K562 (cell line): ENCODE data around the gene CERS1. TPM values are rescaled to one million over a fixed set of nuclear protein-coding genes. Genes with fewer than 3 reads are reported as not detected.

Source experiments
- ATAC-seq: fragments of 200-7000 bp; cut with Tn5 transposase; 3 replicates; pipeline ENCODE4 v1.9.1; 2020; ENCODE audit warnings: moderate library complexity
- BruUV-seq: library from RNA; stranded (reverse); fragments of 400-500 nt; replicated peaks from 2 replicates; lab custom pipeline; 2021; lab: Mats Ljungman, UMichigan
- CTCF ChIA-PET: fragments of 300-600 bp; formaldehyde crosslinking; extraction: SDS; loops from one replicate; lab custom pipeline; 2021; ENCODE audit warnings: low intra/inter-chr PET ratio; lab: Yijun Ruan, JAX
- POLR2A ChIA-PET: fragments of 300-600, 350-650 bp; sonication (Branson Sonifier 250); formaldehyde crosslinking; extraction: SDS; loops from one replicate; lab custom pipeline; 2021; ENCODE audit warnings: antibody characterized with exemption, inconsistent platforms; lab: Yijun Ruan, JAX
- DNase-seq, 4 experiments: peaks; one replicate each; pipeline versions ENCODE4 v3.0.0 to v3.0.0-alpha.2; 2011 to 2018; ENCODE audit warnings: low spot score in 3 of 4, mixed read lengths in 3 of 4; ENCODE audit errors: extremely low read depth in 1 of 4
- FAIRE-seq: peaks from 2 replicates; lab custom pipeline; 2011; peaks lifted over from hg19 to GRCh38; lab: Jason Lieb, UNC
- H2AFZ ChIP-seq: 2 replicates; pipeline ENCODE4 v1.6.0; 2011; ENCODE audit warnings: low read depth, low read length, control low read depth, inconsistent platforms
- H3K27ac ChIP-seq: fragments of 200-600 bp; 3 replicates; pipeline ENCODE4 v1.8.0; 2011; ENCODE audit warnings: low read depth, mild to moderate bottlenecking, control low read depth, inconsistent platforms, low read length, moderate library complexity, mixed read lengths; ENCODE audit errors: extremely low read depth
- H3K27me3 ChIP-seq, 2 experiments: fragments of 300-600 bp in 1 of 2; 2 replicates in 1 of 2; 3 replicates in 1 of 2; pipeline versions ENCODE4 v1.6.0 to v1.8.0; 2011; ENCODE audit warnings: inconsistent platforms in 2 of 2, low read length in 2 of 2, mild to moderate bottlenecking in 1 of 2, mixed read lengths in 1 of 2, moderate library complexity in 1 of 2; ENCODE audit not compliant: control insufficient read depth in 2 of 2, insufficient read depth in 2 of 2
- H3K36me3 ChIP-seq: fragments of 300-600 bp; 3 replicates; pipeline ENCODE4 v1.8.0; 2011; ENCODE audit warnings: mild to moderate bottlenecking, low read length, inconsistent platforms; ENCODE audit not compliant: control insufficient read depth, insufficient read depth
- H3K4me1 ChIP-seq, 2 experiments: fragments of 200-600 bp in 1 of 2; replicated peaks in 1 of 2; 2 replicates in 1 of 2; 3 replicates in 1 of 2; pipeline versions ENCODE4 v1.5.1 to v1.8.0; 2011; ENCODE audit warnings: inconsistent platforms in 2 of 2, low read length in 2 of 2, mild to moderate bottlenecking in 1 of 2, mixed read lengths in 1 of 2, moderate library complexity in 1 of 2; ENCODE audit not compliant: control insufficient read depth in 2 of 2, insufficient read depth in 2 of 2
- H3K4me2 ChIP-seq: 2 replicates; pipeline ENCODE4 v1.6.1; 2011; ENCODE audit warnings: low read length, control low read depth, inconsistent platforms, mixed read lengths; ENCODE audit not compliant: insufficient read depth
- H3K4me3 ChIP-seq: fragments of 200-600 bp; sonication (generic), shearing (Covaris generic); 2 replicates; pipeline ENCODE4 v1.5.1; 2016; ENCODE audit warnings: control low read depth, inconsistent platforms
- H3K79me2 ChIP-seq: fragments of 200-600 bp; 3 replicates; pipeline ENCODE4 v1.8.0; 2011; ENCODE audit warnings: low read length, inconsistent platforms; ENCODE audit not compliant: control insufficient read depth, insufficient read depth
- H3K9ac ChIP-seq, 2 experiments: 2 replicates each; pipeline versions ENCODE4 v1.6.0 to v1.6.1; 2011; ENCODE audit warnings: low read depth in 2 of 2, low read length in 2 of 2, control low read depth in 1 of 2, inconsistent platforms in 1 of 2, mild to moderate bottlenecking in 1 of 2, mixed read lengths in 1 of 2; ENCODE audit not compliant: insufficient read depth in 1 of 2
- H3K9me1 ChIP-seq: one replicate; pipeline ENCODE4 v1.6.0; 2011; ENCODE audit warnings: inconsistent platforms, mild to moderate bottlenecking, low read length, moderate library complexity; ENCODE audit not compliant: control insufficient read depth, insufficient read depth
- H3K9me3 ChIP-seq: replicated peaks from 2 replicates; pipeline ENCODE4 v1.5.1; 2011; ENCODE audit warnings: low read depth, low read length, inconsistent platforms; ENCODE audit not compliant: control insufficient read depth, insufficient read depth
- H4K20me1 ChIP-seq: replicated peaks from 2 replicates; pipeline ENCODE4 v1.6.1; 2011; ENCODE audit warnings: low read length, inconsistent platforms, mixed read lengths; ENCODE audit not compliant: control insufficient read depth, insufficient read depth
- ASH1L ChIP-seq: fragments of 450-650 bp; IDR thresholded peaks from 2 replicates; pipeline ENCODE4 v1.6.1; 2018; ENCODE audit warnings: borderline replicate concordance, mild to moderate bottlenecking, low read depth; ENCODE audit not compliant: partially characterized antibody
- HEY1 ChIP-seq: fragments of 250-450 bp; sonication (Bioruptor Pico); IDR thresholded peaks from 2 replicates; pipeline ENCODE4 v1.5.0; 2020; ENCODE audit warnings: mild to moderate bottlenecking, moderate library complexity, borderline replicate concordance
- JUND ChIP-seq, 2 experiments: IDR thresholded peaks; 2 replicates in 1 of 2; 3 replicates in 1 of 2; pipeline ENCODE4 v1.6.1; 2011; ENCODE audit warnings: borderline replicate concordance in 2 of 2, low read depth in 2 of 2, low read length in 2 of 2, improper control_type of control experiment in 1 of 2, missing biosample characterization in 1 of 2, missing genetic modification characterization in 1 of 2, missing genetic modification reagents in 1 of 2
- ZNF121 ChIP-seq: sonication (generic); formaldehyde crosslinking; conservative IDR thresholded peaks from 2 replicates; pipeline ENCODE4 v1.8.0; 2022; ENCODE audit warnings: missing genetic modification reagents
- WGBS: fragments of 100-300 bp; shearing (Covaris generic); methylation state at CpG from one replicate; pipeline ENCODE4 v1.1.6; 2016; ENCODE audit warnings: low coverage, mixed read lengths; ENCODE audit not compliant: insufficient coverage; ENCODE audit errors: missing lambda C conversion rate; 5-methylcytosine and 5-hydroxymethylcytosine counted together
- in situ Hi-C: fragments of 300-500 bp; cut with MboI; formaldehyde crosslinking; loops from 4 replicates; pipeline ENCODE4 v1.15.0; 2018; ENCODE audit warnings: inconsistent platforms, mixed read lengths
- intact Hi-C: fragments of 100-400 bp; cut with micrococcal nuclease; formaldehyde crosslinking; loops from 2 replicates; pipeline ENCODE4 v1.14.2; 2022
- polyA plus RNA-seq, 8 experiments: library from polyadenylated mRNA; depleted of rRNA in 4 of 8; stranded (reverse) in 5 of 8; unstranded in 3 of 8; fragments of >200 nt; fragmentation: Nextera tagmentation in 2 of 8; fragmentation: Illumina TruSeq in 1 of 8; extraction: Ambion mirVana in 2 of 8; extraction: Trizol in 1 of 8; gene quantifications; 2 replicates each; pipeline versions ENCODE4 v1.2.1 to v1.2.3, GENCODE V29; 2011 to 2014; ENCODE audit warnings: inconsistent platforms in 1 of 8, missing spikeins in 1 of 8
- total RNA-seq, 7 experiments: library from RNA; depleted of rRNA in 6 of 7; stranded (reverse); fragments of >200 nt in 6 of 7; fragmentation: Illumina TruSeq in 2 of 7; extraction: Trizol in 2 of 7; gene quantifications; 2 replicates each; pipeline versions ENCODE4 v1.2.1 to v1.2.3, GENCODE V29; 2011 to 2021; ENCODE audit warnings: low replicate concordance in 1 of 7
- TF ChIP-seq, protein P1 (sequence below), 3 experiments: fragments of 200-800 bp in 1 of 3; sonication (Bioruptor generic) in 1 of 3; sonication (generic) in 1 of 3; formaldehyde crosslinking in 1 of 3; IDR thresholded peaks; 2 replicates each; pipeline versions ENCODE4 v1.6.1 to v1.8.0; 2016 to 2022; ENCODE audit warnings: mild to moderate bottlenecking in 2 of 3, missing compliant biosample characterization in 2 of 3, missing genetic modification characterization in 2 of 3, missing genetic modification reagents in 1 of 3
- TF ChIP-seq, protein P2 (sequence below): fragments of 250-450 bp; sonication (Bioruptor Pico); IDR thresholded peaks from 2 replicates; pipeline ENCODE4 v1.8.0; 2021; ENCODE audit warnings: moderate library complexity, mild to moderate bottlenecking, inconsistent platforms
- TF ChIP-seq, protein P3 (sequence below): sonication (generic); formaldehyde crosslinking; IDR thresholded peaks from 2 replicates; pipeline ENCODE4 v1.8.1; 2023; ENCODE audit warnings: mild to moderate bottlenecking, missing genetic modification reagents

CERS1 gene
- total and polyA plus RNA-seq, 9 of the 15 experiments (the other 6 are each of a cell fraction or from before 2014, with no cell fraction given) = 0.33 to 1.5 (median 0.86) TPM; not detected in 2

DNA sequence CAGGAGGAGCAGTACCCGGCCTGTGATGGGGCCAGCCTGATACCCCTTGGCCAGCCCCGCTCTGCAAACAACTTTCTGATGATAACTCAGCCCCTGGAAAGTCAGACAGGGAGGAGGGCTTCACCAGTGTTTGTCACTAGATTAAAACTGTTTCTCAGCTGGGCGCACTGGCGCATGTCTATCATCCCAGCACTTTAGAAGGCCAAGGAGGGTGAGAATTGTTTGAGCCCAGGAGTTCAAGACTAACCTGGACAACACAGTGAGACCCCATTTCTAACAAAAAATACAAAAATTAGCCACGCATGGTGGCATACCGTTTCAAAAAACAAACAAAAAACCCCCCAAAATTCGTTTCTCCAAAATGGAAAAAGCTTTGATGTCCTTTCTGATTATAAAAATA is 5.5 kb upstream of the CERS1 start:
- no peak for ATAC-seq
- Histone ChIP-seq H3K9ac (no peak overlapping the region), H2AFZ (no peak overlapping the region), H3K27ac (no peak overlapping the region)
- WGBS = 70% methylated on average over 7 of the region's 7 CpGs
- intact Hi-C loops = no loop called here
- TF ChIP-seq, protein P1, sequence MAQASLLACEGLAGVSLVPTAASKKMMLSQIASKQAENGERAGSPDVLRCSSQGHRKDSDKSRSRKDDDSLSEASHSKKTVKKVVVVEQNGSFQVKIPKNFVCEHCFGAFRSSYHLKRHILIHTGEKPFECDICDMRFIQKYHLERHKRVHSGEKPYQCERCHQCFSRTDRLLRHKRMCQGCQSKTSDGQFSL (CRISPR knock-in tag; IDR thresholded peaks at IDR 0.05) = no peak
- TF ChIP-seq, protein P1 (tag; IDR thresholded peaks at IDR 0.05) = no peak
- TF ChIP-seq, protein P2, sequence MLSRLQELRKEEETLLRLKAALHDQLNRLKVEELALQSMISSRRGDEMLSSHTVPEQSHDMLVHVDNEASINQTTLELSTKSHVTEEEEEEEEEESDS = no peak
- TF ChIP-seq HEY1 (CRISPR knock-in tag) (no peak), JUND (IDR thresholded peaks at IDR 0.05; ENCODE audit: borderline replicate concordance, low read depth, low read length) (no peak), JUND (tag; IDR thresholded peaks at IDR 0.05; ENCODE audit: borderline replicate concordance, low read depth, low read length) (no peak), ZNF121 (CRISPR knock-in tag) (peak; percentile 90), ASH1L (no peak)
- TF ChIP-seq, protein P3, sequence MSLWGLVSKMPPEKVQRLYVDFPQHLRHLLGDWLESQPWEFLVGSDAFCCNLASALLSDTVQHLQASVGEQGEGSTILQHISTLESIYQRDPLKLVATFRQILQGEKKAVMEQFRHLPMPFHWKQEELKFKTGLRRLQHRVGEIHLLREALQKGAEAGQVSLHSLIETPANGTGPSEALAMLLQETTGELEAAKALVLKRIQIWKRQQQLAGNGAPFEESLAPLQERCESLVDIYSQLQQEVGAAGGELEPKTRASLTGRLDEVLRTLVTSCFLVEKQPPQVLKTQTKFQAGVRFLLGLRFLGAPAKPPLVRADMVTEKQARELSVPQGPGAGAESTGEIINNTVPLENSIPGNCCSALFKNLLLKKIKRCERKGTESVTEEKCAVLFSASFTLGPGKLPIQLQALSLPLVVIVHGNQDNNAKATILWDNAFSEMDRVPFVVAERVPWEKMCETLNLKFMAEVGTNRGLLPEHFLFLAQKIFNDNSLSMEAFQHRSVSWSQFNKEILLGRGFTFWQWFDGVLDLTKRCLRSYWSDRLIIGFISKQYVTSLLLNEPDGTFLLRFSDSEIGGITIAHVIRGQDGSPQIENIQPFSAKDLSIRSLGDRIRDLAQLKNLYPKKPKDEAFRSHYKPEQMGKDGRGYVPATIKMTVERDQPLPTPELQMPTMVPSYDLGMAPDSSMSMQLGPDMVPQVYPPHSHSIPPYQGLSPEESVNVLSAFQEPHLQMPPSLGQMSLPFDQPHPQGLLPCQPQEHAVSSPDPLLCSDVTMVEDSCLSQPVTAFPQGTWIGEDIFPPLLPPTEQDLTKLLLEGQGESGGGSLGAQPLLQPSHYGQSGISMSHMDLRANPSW (CRISPR knock-in tag) = no peak
- TF ChIP-seq, all 486 proteins: peak for 1
- no peaks in the 10 kb centered on the region for H3K79me2 ChIP-seq
- POLR2A ChIA-PET = interaction anchor here (0.6 to 1.0 kb wide), 3 partner anchors 8 to 38 kb away, joined by 3 to 4 read pairs (median 4); no protein-coding TSS in a partner anchor
- DNase-seq (no peak), FAIRE-seq (no peak)
- TSS peak; percentile 36 for BruUV-seq
- no peak overlapping the region for H3K4me3 ChIP-seq
- H3K4me2 ChIP-seq = no peak overlapping the region
- CTCF ChIA-PET = no interaction called here
- no peaks in the 10 kb centered on the region for H3K9me3 ChIP-seq
- H3K9me1 ChIP-seq = peaks cover 3% of the 10 kb centered on the region
- H3K36me3 ChIP-seq = peaks cover 55% of the 10 kb centered on the region; the same call in 2 of the 3 replicates
- H3K4me1 ChIP-seq = peaks cover 12 to 59% of the 10 kb centered on the region in 2 experiments
- H4K20me1 ChIP-seq = peaks cover 22% of the 10 kb centered on the region
- in situ Hi-C loops = no loop called here
- H3K27me3 ChIP-seq = no peaks in the 10 kb centered on the region
